Measurements from ENCODE around the gene CCND1. TPM values are rescaled to one million over a fixed set of nuclear protein-coding genes. Genes with fewer than 3 reads are reported as not detected.
A peak's percentile ranks its signal among the peaks of the same experiment; 100 is the strongest.

Gene CCND1
- total RNA-seq, 1 donor from 2014 or later, result 17.2 TPM

DNA sequence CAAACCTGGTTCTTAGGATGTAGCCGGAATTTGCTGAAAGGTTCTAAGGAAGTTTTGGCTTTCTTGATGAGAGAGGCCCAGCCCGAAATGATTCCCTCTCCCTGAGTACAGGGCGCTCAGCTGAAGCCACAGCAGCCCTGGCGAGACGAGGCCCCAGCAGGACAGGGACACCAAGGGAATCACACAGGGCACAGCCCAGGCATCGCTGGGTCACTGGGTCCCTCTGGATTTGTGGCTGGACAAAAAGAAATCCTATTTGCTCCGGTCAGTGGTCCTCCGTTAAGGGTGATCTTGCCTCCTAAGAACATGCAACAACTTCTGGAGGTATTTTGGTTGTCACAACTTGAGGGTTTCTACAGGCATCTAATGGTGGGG is 56.5 kb downstream of the CCND1 start:
- H3K9me3 Mint-ChIP-seq, result no peaks in the 10 kb centered on the region
- no peak overlapping the region for H3K4me3 Mint-ChIP-seq
- intact Hi-C loops (cut with micrococcal nuclease), result no loop called here
- DNase-seq, result no peak
- H3K27ac Mint-ChIP-seq, result no peak overlapping the region
- no peaks in the 10 kb centered on the region for H3K36me3 Mint-ChIP-seq (ENCODE audit: low read depth)
- H3K27me3 Mint-ChIP-seq, result peaks cover 34% of the 10 kb centered on the region
- no peaks in the 10 kb centered on the region for H3K4me1 Mint-ChIP-seq

DNA sequence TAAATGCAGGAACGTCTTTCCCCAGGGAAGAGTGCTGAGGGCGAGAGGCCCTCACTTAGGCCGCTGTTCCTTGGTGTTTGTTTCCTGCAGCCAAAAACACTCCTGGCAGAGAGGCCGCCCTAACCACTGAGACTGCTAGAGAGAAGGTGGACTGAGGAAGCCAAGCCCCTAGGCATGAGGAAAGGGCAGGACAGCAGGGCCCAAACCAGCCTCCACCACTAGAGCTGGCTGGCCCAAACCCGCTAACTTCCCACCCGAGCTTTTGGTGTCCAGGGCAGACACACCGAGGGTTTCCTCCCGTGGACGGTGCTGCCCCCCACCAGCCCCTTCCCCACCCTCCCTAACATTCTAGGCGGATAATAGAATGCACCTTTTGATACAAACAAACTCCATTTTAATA is 56.9 kb downstream of the CCND1 start:
- Mint-ChIP-seq H3K4me3 (no peak overlapping the region), H3K36me3 (ENCODE audit: low read depth) (no peaks in the 10 kb centered on the region), H3K27ac (no peak overlapping the region), H3K27me3 (peaks cover 35% of the 10 kb centered on the region), H3K9me3 (no peaks in the 10 kb centered on the region), H3K4me1 (no peaks in the 10 kb centered on the region)
- intact Hi-C loops (cut with micrococcal nuclease), result no loop called here
- DNase-seq, result no peak

DNA sequence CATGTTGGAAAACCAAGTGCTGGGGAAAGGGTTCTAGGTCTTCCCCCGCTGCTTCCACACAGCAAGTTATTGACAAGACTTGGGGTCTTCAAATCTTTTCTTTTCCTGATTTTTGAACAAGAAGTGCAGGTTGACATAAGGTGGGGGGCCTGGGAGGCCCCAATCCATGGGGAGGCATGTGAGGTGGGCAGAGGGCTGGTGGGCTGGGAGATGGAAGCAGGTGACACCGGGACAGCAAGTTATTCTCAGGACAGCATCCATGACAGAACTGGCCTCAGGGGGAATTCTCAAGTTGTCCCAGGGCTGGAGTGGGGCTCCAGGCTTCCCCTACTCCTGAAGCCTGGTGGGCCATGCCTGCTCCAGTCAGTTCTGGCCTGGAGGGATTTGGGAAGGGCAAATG is 57.4 kb downstream of the CCND1 start:
- intact Hi-C loops (cut with micrococcal nuclease), result no loop called here
- H3K4me3 Mint-ChIP-seq, result no peak overlapping the region
- no peaks in the 10 kb centered on the region for H3K9me3 Mint-ChIP-seq
- H3K27ac Mint-ChIP-seq, result no peak overlapping the region
- H3K27me3 Mint-ChIP-seq, result peaks cover 39% of the 10 kb centered on the region
- H3K36me3 Mint-ChIP-seq (ENCODE audit: low read depth), result no peaks in the 10 kb centered on the region
- H3K4me1 Mint-ChIP-seq, result no peaks in the 10 kb centered on the region
- DNase-seq, result no peak

DNA sequence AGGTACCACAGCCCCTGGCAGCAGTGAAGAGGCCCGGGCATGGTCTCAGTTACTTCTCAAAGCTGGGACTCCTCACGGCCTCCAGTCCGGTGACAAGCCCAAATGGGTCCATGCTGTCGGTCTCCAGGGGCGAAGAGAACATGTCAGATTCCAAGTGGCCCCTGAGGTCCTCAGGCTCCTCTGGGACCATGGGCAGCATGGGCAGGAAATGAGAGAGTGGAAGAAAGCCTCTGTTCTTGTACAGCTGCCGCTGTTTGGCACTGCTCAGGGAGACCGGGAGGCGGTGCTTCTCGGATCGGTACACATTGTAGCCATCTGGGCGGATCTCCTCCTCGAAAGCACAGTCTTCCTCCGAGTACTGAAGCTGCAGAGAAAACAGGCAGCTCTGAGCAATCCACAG is 58.3 kb downstream of the CCND1 start:
- Mint-ChIP-seq H3K36me3 (ENCODE audit: low read depth) (no peaks in the 10 kb centered on the region), H3K4me3 (no peak overlapping the region), H3K27me3 (peaks cover 40% of the 10 kb centered on the region), H3K9me3 (no peaks in the 10 kb centered on the region), H3K27ac (no peak overlapping the region), H3K4me1 (no peaks in the 10 kb centered on the region)
- no peak for DNase-seq
- intact Hi-C loops (cut with micrococcal nuclease), result no loop called here

DNA sequence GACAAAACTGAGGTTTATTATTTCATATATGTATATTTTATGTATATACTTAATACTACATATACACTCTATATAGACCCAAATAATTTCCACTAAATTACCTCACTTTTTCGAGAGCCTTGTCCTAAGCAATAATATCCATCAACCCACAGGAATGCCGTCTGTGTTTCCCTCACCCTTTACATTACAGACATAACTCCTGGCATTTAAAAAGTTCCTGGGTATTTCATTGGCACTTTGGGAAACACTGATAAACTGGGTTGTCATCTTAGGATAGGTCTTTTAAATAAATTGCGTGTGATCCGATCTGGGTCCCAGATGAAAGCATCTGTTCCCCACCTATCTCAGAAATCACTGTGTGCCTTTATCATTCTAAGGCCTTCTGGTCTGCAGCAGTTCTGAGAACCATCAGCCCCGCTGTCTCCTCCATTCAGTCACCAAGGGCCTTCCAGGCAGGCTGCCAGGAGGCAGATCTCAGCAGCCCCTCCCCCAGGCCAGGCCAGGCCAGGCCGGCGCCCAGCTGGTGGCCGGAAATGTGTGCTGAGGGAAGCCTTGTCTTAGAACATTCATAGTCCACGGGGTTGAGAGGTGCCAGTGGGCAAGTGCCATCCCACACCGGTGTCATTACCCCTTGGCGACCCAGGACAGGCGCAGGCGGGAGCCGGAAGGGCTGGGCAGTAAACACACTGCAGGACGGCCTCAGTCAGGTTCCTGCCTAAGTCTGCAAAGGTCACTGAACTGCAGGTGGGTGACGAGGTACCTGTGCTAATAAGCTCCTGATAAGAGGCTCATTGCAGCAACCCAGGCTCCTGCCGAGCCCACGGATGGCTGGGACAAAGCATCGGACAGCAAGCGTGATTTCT is 59.6 kb downstream of the CCND1 start:
- Mint-ChIP-seq H3K4me3 (no peak overlapping the region), H3K36me3 (ENCODE audit: low read depth) (no peaks in the 10 kb centered on the region), H3K27me3 (peaks cover 47% of the 10 kb centered on the region), H3K4me1 (no peaks in the 10 kb centered on the region), H3K9me3 (no peaks in the 10 kb centered on the region), H3K27ac (no peak overlapping the region)
- DNase-seq, result no peak
- intact Hi-C loops (cut with micrococcal nuclease), result loop anchor here (5.0 kb wide), 2 partner anchors 58 to 117 kb away; partner anchors contain the start of genes CCND1 and FGF3

DNA sequence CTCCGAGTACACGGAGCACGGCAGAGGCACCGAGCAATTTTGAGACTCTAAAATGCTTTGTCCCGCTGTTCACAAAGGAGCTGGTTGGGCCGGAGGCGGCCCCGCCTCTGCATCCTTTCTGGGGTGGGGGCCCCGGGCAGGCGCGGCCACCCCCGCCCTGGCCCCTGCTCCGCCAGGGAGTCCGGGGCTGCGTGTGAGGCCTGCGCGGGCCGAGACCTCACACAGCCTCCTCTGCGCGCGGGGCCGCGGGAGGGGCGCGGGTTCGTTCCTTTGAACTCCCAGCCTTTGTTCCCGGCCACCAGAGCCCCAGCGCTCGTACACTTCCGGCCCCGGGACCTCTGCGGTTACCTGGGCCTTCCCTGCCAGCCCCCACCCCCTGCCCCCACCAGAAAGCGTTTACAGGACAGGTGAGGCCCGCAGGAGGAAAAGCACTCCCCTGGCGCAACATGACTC is 61.3 kb downstream of the CCND1 start:
- Mint-ChIP-seq H3K27me3 (peaks cover 57% of the 10 kb centered on the region), H3K4me1 (no peaks in the 10 kb centered on the region), H3K4me3 (no peak overlapping the region), H3K9me3 (no peaks in the 10 kb centered on the region), H3K36me3 (ENCODE audit: low read depth) (no peaks in the 10 kb centered on the region), H3K27ac (no peak overlapping the region)
- intact Hi-C loops (cut with micrococcal nuclease), result loop anchor here (2.0 to 5.0 kb wide), 3 partner anchors 60 to 115 kb away; partner anchors contain the start of genes CCND1, FGF3 and FGF4
- DNase-seq, result no peak

DNA sequence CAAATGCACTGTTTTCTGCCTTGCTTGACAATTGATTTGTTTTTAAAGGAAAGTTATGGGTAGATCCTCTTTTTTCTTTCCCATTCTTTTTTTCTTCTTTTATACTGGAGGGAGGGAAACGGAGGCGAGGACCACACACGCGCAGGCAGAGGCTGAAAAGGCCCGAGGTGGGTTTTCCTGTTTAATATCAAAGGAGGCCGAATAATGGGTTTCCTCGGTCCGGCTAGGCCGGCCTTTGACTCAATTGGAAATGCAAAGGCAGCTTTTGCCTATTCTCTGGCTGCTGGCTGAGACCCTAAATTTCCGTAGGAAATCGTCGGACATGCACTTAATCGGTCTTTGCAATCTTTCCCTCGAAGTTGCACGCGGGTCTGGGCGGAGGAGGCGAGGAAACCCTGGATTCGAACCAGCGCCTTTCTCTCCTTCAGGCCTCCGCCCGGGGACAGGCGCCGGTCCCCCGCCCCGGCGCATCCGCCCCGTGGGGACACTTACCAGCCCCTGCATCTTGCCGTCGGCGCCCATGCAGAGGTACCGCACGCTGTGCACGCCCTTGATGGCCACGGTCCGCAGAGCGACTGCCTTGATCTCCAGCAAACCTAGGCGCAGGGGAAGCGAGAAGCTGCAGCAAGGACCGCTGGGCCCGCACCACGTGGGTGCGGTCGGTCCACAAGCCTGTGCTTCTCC is 62.0 kb downstream of the CCND1 start:
- Mint-ChIP-seq H3K27ac (peak overlapping the region; percentile 29), H3K4me1 (no peaks in the 10 kb centered on the region), H3K27me3 (peaks cover 61% of the 10 kb centered on the region), H3K4me3 (no peak overlapping the region), H3K9me3 (no peaks in the 10 kb centered on the region), H3K36me3 (ENCODE audit: low read depth) (no peaks in the 10 kb centered on the region)
- DNase-seq, result no peak
- intact Hi-C loops (cut with micrococcal nuclease), result loop anchor here (2.0 to 5.0 kb wide), 3 partner anchors 61 to 114 kb away; partner anchors contain the start of genes CCND1, FGF3 and FGF4

DNA sequence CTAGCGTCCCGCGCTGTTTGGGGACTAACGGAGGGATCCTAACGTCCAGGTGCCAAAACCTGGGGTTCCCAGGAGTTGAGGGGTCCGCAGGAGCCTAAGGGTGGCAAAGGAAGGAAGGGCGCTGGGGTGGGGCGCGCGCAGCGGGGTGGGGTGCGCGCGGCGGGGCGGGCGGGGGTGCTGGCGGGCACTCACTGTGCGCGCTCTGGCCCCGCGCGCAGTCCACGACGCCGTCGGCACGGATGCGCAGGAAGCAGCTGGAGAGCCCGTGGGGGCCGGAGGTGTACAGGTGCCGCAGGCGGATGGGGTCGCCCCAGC is 62.5 kb downstream of the CCND1 start:
- Mint-ChIP-seq H3K4me1 (no peaks in the 10 kb centered on the region), H3K27me3 (peaks cover 60% of the 10 kb centered on the region), H3K36me3 (ENCODE audit: low read depth) (no peaks in the 10 kb centered on the region), H3K4me3 (no peak overlapping the region), H3K9me3 (no peaks in the 10 kb centered on the region), H3K27ac (peak overlapping the region; percentile 29)
- intact Hi-C loops (cut with micrococcal nuclease), result loop anchor here (2.0 to 5.0 kb wide), 3 partner anchors 61 to 114 kb away; partner anchors contain the start of genes CCND1, FGF3 and FGF4
- DNase-seq, result no peak

Other genes with a start within 250 kb of the CCND1 start
- not detected in 2 replicates for gene LINC01488, start 159.5 kb upstream of the CCND1 start, total RNA-seq
- gene LTO1, start 34.2 kb downstream of the CCND1 start, total RNA-seq, result 29.3 and 32.1 TPM in 2 replicates
- gene FGF19, start 62.9 kb downstream of the CCND1 start, total RNA-seq, result not detected in 2 replicates
- gene FGF4, start 134.2 kb downstream of the CCND1 start, total RNA-seq, result not detected in 2 replicates
- gene FGF3, start 178.3 kb downstream of the CCND1 start, total RNA-seq, result not detected in 2 replicates